GM23338 (cell line): ENCODE data around the gene DLX5.

Source experiments
- CREB1 ChIP-seq: fragments of 250-450 bp; sonication (Bioruptor Pico); IDR thresholded peaks from 2 replicates; pipeline ENCODE4 v1.5.0; 2020; ENCODE audit warnings: low read depth, mild to moderate bottlenecking, moderate library complexity
- CTCF ChIP-seq, 2 experiments: fragments of 200-600 bp in 1 of 2; sonication (generic) in 1 of 2; conservative IDR thresholded peaks; 2 replicates each; pipeline versions ENCODE4 v1.5.1 to v1.6.1; 2016 to 2017; ENCODE audit warnings: antibody characterized with exemption in 2 of 2, low read depth in 2 of 2, mild to moderate bottlenecking in 2 of 2, moderate library complexity in 1 of 2
- ETS1 ChIP-seq: IDR thresholded peaks from 2 replicates; pipeline ENCODE4 v1.6.1; 2016; ENCODE audit warnings: antibody characterized with exemption
- EZH2 ChIP-seq: fragments of 200-600 bp; sonication (generic); IDR thresholded peaks from one replicate; pipeline ENCODE4 v1.8.0; 2017; ENCODE audit warnings: antibody characterized with exemption, mild to moderate bottlenecking, low read depth; ENCODE audit not compliant: unreplicated experiment
- EZH2phosphoT487 ChIP-seq: fragments of 200-600 bp; sonication (generic); IDR thresholded peaks from one replicate; pipeline ENCODE4 v1.8.1; 2018; ENCODE audit warnings: antibody characterized with exemption; ENCODE audit not compliant: unreplicated experiment
- JUNB ChIP-seq: IDR thresholded peaks from one replicate; pipeline ENCODE4 v1.6.1; 2016; ENCODE audit warnings: antibody characterized with exemption; ENCODE audit not compliant: unreplicated experiment
- NANOG ChIP-seq: IDR thresholded peaks from 2 replicates; pipeline ENCODE4 v1.6.1; 2016; ENCODE audit warnings: antibody characterized with exemption, borderline replicate concordance
- POLR2AphosphoS5 ChIP-seq: IDR thresholded peaks from 2 replicates; pipeline ENCODE4 v1.6.1; 2016; ENCODE audit warnings: antibody characterized with exemption, low read depth
- REST ChIP-seq: IDR thresholded peaks from one replicate; pipeline ENCODE4 v1.6.1; 2018; ENCODE audit warnings: antibody characterized with exemption; ENCODE audit not compliant: unreplicated experiment
- STAT1 ChIP-seq: IDR thresholded peaks from one replicate; pipeline ENCODE4 v1.6.1; 2016; ENCODE audit warnings: antibody characterized with exemption; ENCODE audit not compliant: unreplicated experiment
- ZNF114 ChIP-seq: fragments of 250-450 bp; sonication (Bioruptor Pico); IDR thresholded peaks from 2 replicates; pipeline ENCODE4 v1.5.0; 2020; ENCODE audit warnings: mild to moderate bottlenecking, moderate library complexity
- ZNF331 ChIP-seq: fragments of 250-450 bp; sonication (Bioruptor Pico); IDR thresholded peaks from 2 replicates; pipeline ENCODE4 v1.5.0; 2020; ENCODE audit warnings: low read depth, mild to moderate bottlenecking, moderate library complexity
- ZNF462 ChIP-seq: fragments of 250-450 bp; sonication (Bioruptor Pico); IDR thresholded peaks from 2 replicates; pipeline ENCODE4 v1.5.0; 2020; ENCODE audit warnings: mild to moderate bottlenecking, moderate library complexity

GRCh38 chr7:97017192-97018125 is 7.2 kb downstream of the DLX5 start:
- TF ChIP-seq CTCF (conservative IDR thresholded peaks at IDR 0.05; ENCODE audit: low read depth in 2 of 2) (no peak), EZH2 (peak; percentile 94), REST (no peak), EZH2phosphoT487 (peak; percentile 21), CREB1 (no peak), POLR2AphosphoS5 (no peak), STAT1 (no peak), JUNB (no peak), NANOG (no peak), ZNF114 (CRISPR knock-in tag) (no peak), ZNF462 (CRISPR knock-in tag) (no peak), ETS1 (no peak), ZNF331 (no peak)
